Stimulated activated naive B cell treated with anti-CD40 and anti-IgM and Interleukin-4, amounts not matched to agents 10 μg/mL and 1 μg/mL and 100 μg/mL, for 72 hours (primary cell): ENCODE measurements around the gene SEPHS2.
"Not testable (repeated sequence)": the region's sequence is repeated elsewhere in the genome, so short reads cannot be mapped to it uniquely, and the experiment has no call there.

ENCODE experiments used
- ATAC-seq, 2 donors: fragments of 150-1000 bp; cut with Tn5 transposase; replicated peaks; 2 replicates each; pipeline ENCODE4 v1.10.0; 2021; ENCODE audit warnings: moderate library complexity in 1 of 2
- DNase-seq: peaks from one replicate; pipeline ENCODE4 v3.0.0; 2021
- H3K27ac Mint-ChIP-seq: one replicate; pipeline ENCODE4 v1.8.0; 2022; ENCODE audit warnings: mild to moderate bottlenecking, mixed read lengths
- H3K27me3 Mint-ChIP-seq, 2 donors: one replicate each; pipeline ENCODE4 v1.8.0; 2022; ENCODE audit warnings: mixed read lengths in 2 of 2
- H3K36me3 Mint-ChIP-seq, 2 donors: one replicate each; pipeline ENCODE4 v1.8.0; 2022; ENCODE audit warnings: mixed read lengths in 2 of 2, mild to moderate bottlenecking in 1 of 2
- H3K4me1 Mint-ChIP-seq, 2 donors: one replicate each; pipeline ENCODE4 v1.8.0; 2022; ENCODE audit warnings: mixed read lengths in 2 of 2, mild to moderate bottlenecking in 1 of 2
- H3K4me3 Mint-ChIP-seq, 2 donors: one replicate each; pipeline ENCODE4 v1.8.0; 2022; ENCODE audit warnings: mild to moderate bottlenecking in 2 of 2, mixed read lengths in 2 of 2, moderate library complexity in 1 of 2
- H3K9me3 Mint-ChIP-seq, 2 donors: one replicate each; pipeline ENCODE4 v1.8.0; 2022; ENCODE audit warnings: mixed read lengths in 2 of 2, mild to moderate bottlenecking in 1 of 2

The SEPHS2 gene

DNA sequence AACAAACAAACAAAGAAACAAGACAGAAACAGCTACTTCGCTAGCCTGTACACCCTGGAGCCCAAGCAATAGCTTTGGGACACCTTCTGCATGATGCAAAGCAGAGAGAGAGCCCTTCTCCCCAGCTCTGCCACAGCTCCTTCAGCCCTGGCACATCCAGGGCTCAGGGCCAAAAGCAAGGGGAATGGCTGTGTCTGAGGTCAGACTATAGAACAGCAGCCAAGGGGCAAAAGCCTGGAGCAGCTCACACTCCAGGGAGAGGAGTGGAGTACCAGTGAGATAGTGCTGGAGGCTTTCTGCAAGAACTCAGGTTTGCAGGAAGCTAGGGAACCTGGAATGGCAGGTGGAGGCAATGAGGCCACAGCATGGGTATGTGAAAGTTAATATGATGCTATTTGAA lies 11.6 kb upstream of the SEPHS2 start:
- DNase-seq: no peak
- Mint-ChIP-seq H3K36me3 (peaks cover 0 to 4% of the 10 kb centered on the region in 2 donors), H3K4me1 (peaks cover 57 to 88% of the 10 kb centered on the region in 2 donors), H3K4me3 (peak overlapping the region in 1 of 2 donors; percentile 52), H3K9me3 (no peaks in the 10 kb centered on the region), H3K27me3 (no peaks in the 10 kb centered on the region), H3K27ac (peak overlapping the region; percentile 84)
- ATAC-seq: no peak

DNA sequence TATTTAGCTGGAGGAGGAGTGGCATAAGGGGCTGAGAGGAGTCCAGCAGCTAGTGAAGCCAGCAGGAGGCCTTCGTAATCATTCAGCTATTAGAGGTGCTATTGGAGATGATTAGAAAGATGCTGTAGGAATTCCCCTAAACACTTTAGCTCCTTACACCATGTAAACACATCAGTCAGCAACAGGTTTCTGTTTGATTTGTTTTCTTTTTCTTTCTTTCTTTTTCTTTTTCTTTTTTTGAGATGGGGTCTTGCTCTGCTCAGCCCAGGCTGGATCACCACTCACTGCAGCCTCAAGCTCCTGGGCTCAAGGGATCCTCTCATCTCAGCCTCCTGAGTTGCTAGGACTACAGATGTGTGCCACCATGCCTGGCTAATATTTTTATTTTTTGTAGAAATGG lies 10.6 kb upstream of the SEPHS2 start:
- DNase-seq (no peak), ATAC-seq (peak in 1 of 2 donors; percentile 12)
- peak overlapping the region; percentile 47 for H3K27ac Mint-ChIP-seq
- peaks cover 0 to 2% of the 10 kb centered on the region in 2 donors for H3K36me3 Mint-ChIP-seq
- peaks cover 58 to 84% of the 10 kb centered on the region in 2 donors for H3K4me1 Mint-ChIP-seq
- H3K9me3 Mint-ChIP-seq: no peaks in the 10 kb centered on the region
- H3K27me3 Mint-ChIP-seq: no peaks in the 10 kb centered on the region
- H3K4me3 Mint-ChIP-seq: peak overlapping the region; percentile 5 to 23

DNA sequence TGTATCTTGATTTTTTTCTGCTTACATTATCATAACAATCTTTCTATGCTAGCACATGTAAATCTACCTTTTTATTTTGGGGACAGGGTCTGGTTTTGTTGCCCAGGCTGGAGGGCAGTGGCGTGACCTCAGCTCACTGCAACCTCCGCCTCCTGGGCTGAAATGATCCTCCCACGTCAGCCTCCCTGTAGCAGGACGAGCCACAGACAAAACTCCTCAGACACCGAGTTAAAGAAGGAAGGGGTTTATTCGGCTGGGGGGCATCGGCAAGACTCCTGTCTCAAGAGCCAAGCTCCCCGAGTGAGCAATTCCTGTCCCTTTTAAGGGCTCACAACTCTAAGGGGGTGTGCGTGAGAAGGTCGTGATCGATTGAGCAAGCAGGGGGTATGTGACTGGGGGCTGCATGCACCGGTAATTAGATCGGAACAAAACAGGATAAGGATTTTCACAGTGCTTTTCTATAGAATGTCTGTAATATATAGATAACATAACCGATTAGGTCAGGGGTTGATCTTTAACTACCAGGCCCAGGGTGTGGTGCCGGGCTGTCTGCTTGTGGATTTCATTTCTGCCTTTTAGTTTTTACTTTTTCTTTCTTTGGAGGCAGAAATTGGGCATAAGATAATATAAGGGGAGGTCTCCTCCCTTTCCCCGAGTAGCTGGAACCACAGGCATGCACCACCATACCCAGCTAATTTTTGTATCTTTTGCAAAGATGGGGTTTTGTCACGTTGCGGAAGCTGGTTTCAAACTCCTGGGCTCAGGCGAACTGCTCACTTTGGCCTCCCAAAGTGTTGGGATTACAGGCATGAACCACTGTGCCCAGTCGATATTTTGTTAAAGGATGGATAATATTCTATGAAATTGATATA lies 7.3 kb upstream of the SEPHS2 start:
- H3K36me3 Mint-ChIP-seq, H3K27me3 Mint-ChIP-seq, H3K9me3 Mint-ChIP-seq, DNase-seq: not testable (repeated sequence)
- peaks cover 52 to 72% of the 10 kb centered on the region in 2 donors for H3K4me1 Mint-ChIP-seq
- H3K27ac Mint-ChIP-seq: peak overlapping the region; percentile 84
- H3K4me3 Mint-ChIP-seq: peak overlapping the region; percentile 2 to 52
- ATAC-seq: peak in 1 of 2 donors; percentile 3

DNA sequence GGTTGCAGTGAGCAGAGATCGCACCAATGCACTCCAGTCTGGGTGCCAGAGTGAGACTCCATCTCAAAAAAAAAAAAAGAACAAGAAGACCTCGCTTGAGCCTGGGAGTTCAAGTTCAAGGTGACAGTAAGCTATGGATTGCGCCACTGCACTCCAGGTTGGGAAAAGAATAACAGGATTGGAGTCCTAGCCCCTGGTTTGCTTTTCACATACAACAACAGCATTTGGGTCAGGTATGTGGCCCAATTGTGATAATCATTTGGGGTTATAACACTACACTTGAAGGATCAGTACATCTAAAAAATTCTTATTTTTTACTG lies 3.4 kb upstream of the SEPHS2 start:
- Mint-ChIP-seq H3K27me3 (no peaks in the 10 kb centered on the region), H3K9me3 (peaks cover 0 to 3% of the 10 kb centered on the region in 2 donors), H3K4me1 (peaks cover 34 to 65% of the 10 kb centered on the region in 2 donors), H3K4me3 (no peak overlapping the region), H3K36me3 (peaks cover 14 to 15% of the 10 kb centered on the region in 2 donors), H3K27ac (no peak overlapping the region)
- DNase-seq: no peak
- no peak for ATAC-seq

DNA sequence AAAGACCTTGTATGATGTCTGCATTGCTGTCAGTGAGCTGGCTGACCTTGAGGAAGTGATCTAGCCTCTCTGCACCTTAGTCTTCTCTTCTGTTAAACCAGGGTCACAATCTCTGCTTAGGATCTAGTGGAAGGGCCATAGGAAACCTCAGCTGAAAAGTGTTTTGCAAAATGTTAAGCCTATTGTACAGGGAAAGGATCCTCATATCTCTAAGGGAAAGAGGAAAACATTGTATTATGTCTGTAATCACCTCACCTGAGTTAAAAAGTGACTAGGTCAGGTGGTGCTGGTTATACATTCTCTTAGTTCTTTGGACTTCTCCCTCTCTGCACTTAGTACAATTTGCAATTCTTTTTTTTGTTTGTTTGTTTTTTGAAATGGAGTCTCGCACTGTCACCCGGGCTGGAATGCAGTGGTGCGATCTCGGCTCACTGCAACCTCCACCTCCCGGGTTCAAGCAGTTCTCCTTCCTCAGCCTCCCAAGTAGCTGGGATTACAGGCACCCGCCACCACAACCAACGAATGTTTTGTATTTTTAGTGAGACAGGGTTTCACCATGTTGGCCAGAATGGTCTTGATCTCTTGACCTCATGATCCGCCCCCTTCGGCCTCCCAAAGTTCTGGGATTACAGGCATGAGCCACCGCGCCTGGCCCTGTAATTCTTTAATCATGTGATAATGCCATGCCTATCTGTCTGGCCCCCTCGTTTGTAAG lies 2.0 kb upstream of the SEPHS2 start:
- H3K36me3 Mint-ChIP-seq: peaks cover 24 to 27% of the 10 kb centered on the region in 2 donors
- H3K9me3 Mint-ChIP-seq: peaks cover 0 to 5% of the 10 kb centered on the region in 2 donors
- DNase-seq (no peak), ATAC-seq (no peak)
- no peak overlapping the region for H3K4me3 Mint-ChIP-seq
- no peak overlapping the region for H3K27ac Mint-ChIP-seq
- peaks cover 36 to 64% of the 10 kb centered on the region in 2 donors for H3K4me1 Mint-ChIP-seq
- no peaks in the 10 kb centered on the region for H3K27me3 Mint-ChIP-seq

DNA sequence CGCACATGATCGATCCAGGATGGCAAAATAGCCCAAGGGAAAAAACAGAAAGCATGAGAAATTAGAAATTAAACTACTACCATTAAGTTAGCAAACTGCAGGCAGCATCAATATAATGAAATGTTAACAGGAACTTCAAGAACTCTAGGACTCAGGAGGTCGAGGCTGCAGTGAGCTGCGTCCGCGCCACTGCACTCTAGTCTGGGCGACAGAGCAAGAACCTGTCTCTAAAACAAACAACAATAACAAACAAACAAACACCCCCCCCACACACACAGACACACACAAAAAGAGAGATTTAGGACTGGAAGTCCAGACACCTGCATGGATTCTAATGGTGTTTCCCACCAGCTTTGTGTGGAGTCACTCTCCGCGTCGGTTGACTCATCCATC lies 525 bp upstream of the SEPHS2 start:
- no peak for ATAC-seq
- H3K27ac Mint-ChIP-seq: peak overlapping the region; percentile 97

DNA sequence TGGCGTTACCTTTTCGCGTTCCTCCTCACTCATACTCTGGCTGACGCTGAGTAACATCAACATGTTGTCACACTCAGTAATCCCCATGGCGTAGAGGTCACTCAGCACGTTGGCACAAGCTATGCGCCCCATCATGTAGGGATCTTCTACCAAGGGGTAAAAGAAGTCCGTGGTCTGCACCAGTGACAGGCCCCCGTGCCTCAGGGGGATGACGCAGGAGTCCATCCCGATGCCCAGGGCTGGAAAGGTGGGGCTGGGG lies 596 bp downstream of the SEPHS2 start:
- Mint-ChIP-seq H3K4me3 (peak overlapping the region; percentile 87 to 94), H3K4me1 (peaks cover 26 to 60% of the 10 kb centered on the region in 2 donors), H3K27me3 (no peaks in the 10 kb centered on the region), H3K9me3 (peaks cover 0 to 5% of the 10 kb centered on the region in 2 donors), H3K27ac (peak overlapping the region; percentile 97), H3K36me3 (peaks cover 24 to 30% of the 10 kb centered on the region in 2 donors)
- peak in 1 of 2 donors; percentile 17 for ATAC-seq
- no peak for DNase-seq

More for the DNA sequence above, 525 bp upstream of the SEPHS2 start:
- peaks cover 31 to 61% of the 10 kb centered on the region in 2 donors for H3K4me1 Mint-ChIP-seq
- no peaks in the 10 kb centered on the region for H3K27me3 Mint-ChIP-seq
- H3K36me3 Mint-ChIP-seq: peaks cover 27 to 34% of the 10 kb centered on the region in 2 donors
- no peak for DNase-seq
- H3K4me3 Mint-ChIP-seq: peak overlapping the region; percentile 87 to 94
- H3K9me3 Mint-ChIP-seq: peaks cover 0 to 5% of the 10 kb centered on the region in 2 donors

DNA sequence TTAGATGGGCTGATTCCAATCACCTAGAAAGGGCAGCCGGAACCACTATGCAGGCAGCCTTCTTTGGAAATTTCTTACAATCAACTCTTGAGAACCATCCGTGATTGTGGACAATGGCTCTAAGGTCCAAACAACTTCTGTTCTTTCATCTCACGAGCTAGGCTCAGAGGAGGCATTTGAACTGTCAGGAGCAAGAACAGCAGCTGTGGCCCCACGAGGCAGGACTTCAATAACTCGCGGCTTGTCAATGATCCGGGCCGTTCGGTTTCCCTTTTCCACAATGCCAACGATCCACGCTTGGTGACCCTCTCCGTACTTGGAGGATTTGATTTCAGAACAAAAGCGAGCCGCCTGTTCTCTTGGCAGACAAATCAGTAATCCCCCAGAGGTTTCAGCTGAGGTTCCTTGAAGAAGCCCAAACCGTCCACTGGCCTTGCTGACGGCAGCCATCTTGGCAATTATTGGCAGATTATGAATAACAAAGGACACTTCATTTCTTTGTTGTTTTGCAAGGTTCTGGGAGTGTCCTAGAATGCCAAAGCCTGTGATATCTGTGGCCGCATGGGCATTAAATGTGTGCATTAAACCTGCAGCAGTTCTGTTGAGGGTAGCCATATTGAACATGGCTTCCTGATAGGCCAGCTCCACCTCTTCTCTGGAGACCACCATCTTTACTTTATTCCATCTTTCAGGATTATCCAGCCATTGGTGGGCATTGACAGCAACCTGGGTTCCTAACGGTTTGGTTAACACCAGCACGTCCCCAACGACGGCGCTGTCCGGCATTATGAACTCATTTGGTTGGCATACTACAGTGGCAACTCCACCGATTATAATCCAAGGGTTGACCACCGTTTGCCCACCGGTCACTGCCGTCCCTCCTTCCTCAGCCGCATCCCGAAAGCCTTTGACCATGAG lies 1.2 kb downstream of the SEPHS2 start:
- Mint-ChIP-seq H3K4me1 (peaks cover 28 to 65% of the 10 kb centered on the region in 2 donors), H3K27ac (peak overlapping the region; percentile 97), H3K27me3 (no peaks in the 10 kb centered on the region), H3K36me3 (peaks cover 24 to 30% of the 10 kb centered on the region in 2 donors), H3K4me3 (peak overlapping the region; percentile 87 to 94), H3K9me3 (peaks cover 0 to 5% of the 10 kb centered on the region in 2 donors)
- DNase-seq (no peak), ATAC-seq (no peak)

DNA sequence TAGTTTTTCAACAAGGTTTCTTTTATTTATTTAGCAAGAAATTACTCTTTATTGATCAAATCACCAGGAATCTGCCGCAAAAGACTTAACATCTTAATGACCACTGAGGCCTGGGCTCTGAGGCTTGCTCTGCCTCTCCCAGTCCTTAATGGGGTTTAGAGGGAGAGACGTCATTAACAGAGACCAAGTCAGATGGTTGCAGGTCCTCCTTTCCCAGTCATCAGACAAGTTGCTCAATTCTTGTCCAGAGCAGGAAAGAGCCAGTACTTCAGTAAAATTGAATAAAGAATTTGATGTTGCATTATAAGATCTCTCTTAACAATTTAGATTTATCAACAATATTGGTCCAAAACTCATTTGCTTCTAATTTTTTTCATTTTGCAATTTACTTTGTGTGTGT lies 2.0 kb downstream of the SEPHS2 start:
- peaks cover 30 to 74% of the 10 kb centered on the region in 2 donors for H3K4me1 Mint-ChIP-seq
- DNase-seq (no peak), ATAC-seq (no peak)
- H3K27ac Mint-ChIP-seq: peak overlapping the region; percentile 47
- H3K9me3 Mint-ChIP-seq: peaks cover 0 to 5% of the 10 kb centered on the region in 2 donors
- H3K4me3 Mint-ChIP-seq: peak overlapping the region; percentile 87 to 94
- H3K27me3 Mint-ChIP-seq: no peaks in the 10 kb centered on the region
- H3K36me3 Mint-ChIP-seq: peaks cover 24 to 30% of the 10 kb centered on the region in 2 donors

DNA sequence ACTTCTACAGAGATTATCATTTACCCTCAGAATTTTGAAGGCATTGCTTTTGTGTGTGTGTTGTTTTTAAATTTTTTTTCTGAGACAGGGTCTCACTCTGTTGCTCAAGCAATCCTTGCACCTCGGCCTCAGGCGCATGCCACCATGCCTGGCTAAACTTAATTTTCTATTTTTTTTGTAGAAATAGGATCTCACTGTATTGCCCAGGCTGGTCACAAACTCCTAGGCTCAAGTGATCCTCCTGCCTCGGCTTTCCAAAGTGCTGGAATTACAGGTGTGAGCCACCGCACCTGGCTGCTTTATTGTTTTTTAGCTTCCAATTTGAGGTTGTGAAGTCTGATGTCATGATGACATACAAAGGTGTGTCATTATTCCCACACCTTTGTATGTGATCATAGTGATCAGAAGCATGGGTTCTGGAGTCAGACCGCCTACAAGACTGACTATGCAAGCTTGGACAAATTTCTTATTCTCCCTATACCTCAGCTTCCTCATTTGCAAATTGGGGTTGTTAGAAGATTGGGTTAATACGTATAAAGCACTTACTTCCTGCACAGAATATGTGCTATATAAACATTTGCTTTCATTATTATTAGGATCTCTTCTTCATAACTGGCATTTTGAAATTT lies 5.8 kb downstream of the SEPHS2 start:
- H3K4me3 Mint-ChIP-seq: no peak overlapping the region
- DNase-seq (no peak), ATAC-seq (peak; percentile 91 to 95)
- H3K36me3 Mint-ChIP-seq: peaks cover 17 to 26% of the 10 kb centered on the region in 2 donors
- H3K27ac Mint-ChIP-seq: peak overlapping the region; percentile 63
- H3K9me3 Mint-ChIP-seq: peaks cover 0 to 2% of the 10 kb centered on the region in 2 donors
- peaks cover 19 to 53% of the 10 kb centered on the region in 2 donors for H3K4me1 Mint-ChIP-seq
- no peaks in the 10 kb centered on the region for H3K27me3 Mint-ChIP-seq

DNA sequence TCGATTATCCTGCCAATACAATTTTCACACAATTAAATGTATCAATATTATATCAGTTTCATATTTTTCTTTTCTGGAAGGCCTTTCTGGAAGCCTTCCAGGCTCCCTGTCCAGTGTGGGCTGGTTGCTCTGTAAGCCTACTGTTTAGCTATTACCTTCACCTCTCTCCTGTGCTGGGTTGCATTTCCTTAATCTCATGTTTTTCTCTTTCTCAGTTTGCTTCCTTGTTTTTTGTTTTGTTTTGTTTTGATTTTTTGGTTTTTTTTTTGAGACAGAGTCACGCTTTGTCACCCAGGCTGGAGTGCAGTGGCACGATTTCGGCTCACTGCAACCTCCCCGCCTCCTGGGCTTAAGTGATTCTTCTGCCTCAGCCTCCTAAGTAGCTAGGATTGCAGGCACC lies 6.8 kb downstream of the SEPHS2 start:
- peaks cover 20 to 48% of the 10 kb centered on the region in 2 donors for H3K4me1 Mint-ChIP-seq
- ATAC-seq (peak in 1 of 2 donors; percentile 18), DNase-seq (no peak)
- peaks cover 0 to 2% of the 10 kb centered on the region in 2 donors for H3K9me3 Mint-ChIP-seq
- H3K36me3 Mint-ChIP-seq: peaks cover 11 to 16% of the 10 kb centered on the region in 2 donors
- H3K27ac Mint-ChIP-seq: peak overlapping the region; percentile 52
- no peaks in the 10 kb centered on the region for H3K27me3 Mint-ChIP-seq
- peak overlapping the region; percentile 5 to 40 for H3K4me3 Mint-ChIP-seq

DNA sequence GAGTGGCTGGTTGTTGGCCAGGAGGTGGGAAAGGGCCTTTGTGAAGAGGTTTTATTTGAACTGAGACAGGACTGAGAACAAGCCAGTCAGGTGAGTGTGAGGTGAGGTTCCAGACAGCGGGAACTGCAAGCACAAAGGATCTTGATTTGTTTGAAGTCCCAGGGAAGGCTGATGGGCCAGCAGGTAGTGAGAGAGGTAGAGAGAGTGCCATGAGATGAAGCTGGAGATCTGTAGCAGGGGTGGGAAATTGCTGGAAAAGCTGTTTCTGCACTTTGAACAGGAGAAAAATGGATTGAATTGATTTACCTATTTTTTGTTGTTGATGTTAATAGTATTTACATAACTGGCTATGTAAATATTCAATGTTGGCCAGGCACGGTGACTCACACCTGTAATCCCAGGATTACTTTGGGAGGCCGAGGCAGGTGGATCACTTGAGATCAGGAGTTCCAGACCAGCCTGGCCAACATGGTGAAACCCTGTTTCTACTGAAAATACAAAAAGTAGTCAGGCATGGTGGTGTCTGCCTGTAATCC lies 8.1 kb downstream of the SEPHS2 start:
- peaks cover 3 to 7% of the 10 kb centered on the region in 2 donors for H3K36me3 Mint-ChIP-seq
- no peak overlapping the region for H3K4me3 Mint-ChIP-seq
- H3K27me3 Mint-ChIP-seq: no peaks in the 10 kb centered on the region
- ATAC-seq (no peak), DNase-seq (no peak)
- no peaks in the 10 kb centered on the region for H3K9me3 Mint-ChIP-seq
- H3K4me1 Mint-ChIP-seq: peaks cover 14 to 37% of the 10 kb centered on the region in 2 donors
- H3K27ac Mint-ChIP-seq: no peak overlapping the region

DNA sequence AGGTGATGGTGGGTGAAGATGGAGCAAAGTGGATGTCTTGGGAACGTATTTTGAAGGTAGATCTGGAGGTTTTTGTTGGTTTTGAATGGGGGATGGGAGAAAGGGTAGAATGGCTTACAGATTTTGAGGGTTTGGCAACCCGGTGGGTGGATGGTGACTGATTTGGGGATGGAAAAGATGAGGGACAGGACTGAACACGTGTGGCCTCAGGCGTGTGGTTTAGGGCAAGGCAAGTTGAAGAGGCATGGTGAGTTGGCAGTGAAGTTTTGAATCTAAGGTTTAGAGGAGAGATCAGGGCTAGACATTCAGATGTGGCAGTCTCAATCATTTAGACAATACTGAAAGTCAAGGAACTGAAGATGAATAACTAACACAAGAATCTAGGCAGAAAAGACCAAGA lies 10.8 kb downstream of the SEPHS2 start:
- DNase-seq (no peak), ATAC-seq (no peak)
- Mint-ChIP-seq H3K27ac (peak overlapping the region; percentile 38), H3K36me3 (no peaks in the 10 kb centered on the region), H3K4me3 (peak overlapping the region in 1 of 2 donors; percentile 1), H3K4me1 (peaks cover 10 to 20% of the 10 kb centered on the region in 2 donors), H3K9me3 (no peaks in the 10 kb centered on the region), H3K27me3 (no peaks in the 10 kb centered on the region)
